Stomach (tissue), 9 donors: ENCODE results near the gene KPNB1. TPM values are rescaled to one million over a fixed set of nuclear protein-coding genes. Genes with fewer than 3 reads are reported as not detected.
A peak's percentile ranks its signal among the peaks of the same experiment; 100 is the strongest.

ENCODE experiments used
- DNase-seq, 2 donors: peaks; one replicate each; pipeline versions ENCODE4 v3.0.0 to v3.0.0-alpha.2; 2013 to 2019
- H3K27ac ChIP-seq, 5 donors: fragments of 200-600 bp in 4 of 5; sonication (generic) in 4 of 5; one replicate each; pipeline ENCODE4 v1.5.1; 2013 to 2019; ENCODE audit warnings: mild to moderate bottlenecking in 1 of 5, moderate library complexity in 1 of 5
- H3K27me3 ChIP-seq, 3 donors: fragments of 200-600 bp; sonication (generic); one replicate each; pipeline ENCODE4 v1.5.1; 2017 to 2019; ENCODE audit warnings: mixed run types in 1 of 3
- H3K36me3 ChIP-seq, 4 donors: fragments of 200-600 bp; sonication (generic); 1 replicate in 3 of 4; 2 replicates in 1 of 4; pipeline ENCODE4 v1.5.1; 2016 to 2019
- H3K4me1 ChIP-seq, 4 donors: fragments of 200-600 bp; sonication (generic); one replicate each; pipeline ENCODE4 v1.5.1; 2016 to 2019
- H3K4me3 ChIP-seq, 4 donors: fragments of 200-600 bp; sonication (generic) in 3 of 4; one replicate each; pipeline ENCODE4 v1.5.1; 2016 to 2019; ENCODE audit warnings: mild to moderate bottlenecking in 1 of 4
- H3K9me3 ChIP-seq, 4 donors: fragments of 200-600 bp; sonication (generic); one replicate each; pipeline ENCODE4 v1.5.1; 2016 to 2019
- EP300 ChIP-seq: sonication (generic); formaldehyde crosslinking; IDR thresholded peaks from one replicate; pipeline ENCODE4 v1.6.1; 2017; ENCODE audit warnings: antibody characterized with exemption
- POLR2A ChIP-seq, 4 donors: fragments of 450-650 bp; IDR thresholded peaks; one replicate each; pipeline ENCODE4 v1.6.1; 2016; ENCODE audit warnings: antibody characterized with exemption in 4 of 4, control low read depth in 2 of 4, mild to moderate bottlenecking in 1 of 4, moderate library complexity in 1 of 4
- POLR2AphosphoS5 ChIP-seq, 3 donors: sonication (generic); formaldehyde crosslinking; IDR thresholded peaks; one replicate each; pipeline ENCODE4 v1.6.1; 2016; ENCODE audit warnings: antibody characterized with exemption in 3 of 3
- WGBS, 5 donors: extraction: QIAGEN DNeasy Blood & Tissue Kit in 3 of 5; methylation state at CpG; one replicate each; pipeline versions ENCODE4 v1.1.5 to v1.1.7; 2013 to 2018; 5-methylcytosine and 5-hydroxymethylcytosine counted together
- intact Hi-C: fragments of 100-400 bp; cut with DNase I; formaldehyde crosslinking; loops from one replicate; pipeline ENCODE4 v1.15.1; 2023; ENCODE audit warnings: low total_unique reads
- polyA plus RNA-seq, 3 donors: library from polyadenylated mRNA; stranded (reverse); fragments of 200-250 nt; gene quantifications; one replicate each; pipeline ENCODE4 v1.2.3, GENCODE V29; 2013
- total RNA-seq, 5 donors: library from RNA; depleted of rRNA; stranded (reverse); fragments of >200 nt; gene quantifications; one replicate each; pipeline versions ENCODE4 v1.1.0 to v1.2.3, GENCODE V29; 2014 to 2016
- TF ChIP-seq, protein P1 (sequence below), 7 experiments: fragments of 450-650 bp in 4 of 7; fragments of 200-600 bp in 3 of 7; sonication (generic) in 3 of 7; IDR thresholded peaks; one replicate each; pipeline ENCODE4 v1.5.1; 2016 to 2019; ENCODE audit warnings: antibody characterized with exemption in 7 of 7, control low read depth in 2 of 7, mild to moderate bottlenecking in 1 of 7
- donor health status: healthy with polysubstance abuse.
- donor health status: Bipolar disorder and iron deficiency.
- donor health status: healthy.

Gene KPNB1
- total and polyA plus RNA-seq, 8 donors = 32.5 to 669 (median 155) TPM

- 76 to 89% (median 85%) methylated on average over 4 of the region's 4 CpGs for WGBS, 5 donors
- H3K36me3 ChIP-seq = peaks cover 21 to 54% (median 46%) of the 10 kb centered on the region in 4 donors
- no peak overlapping the region for H3K4me3 ChIP-seq
- no peaks in the 10 kb centered on the region for H3K27me3 ChIP-seq
- H3K4me1 ChIP-seq = peaks cover 0 to 26% (median 17%) of the 10 kb centered on the region in 4 donors
- H3K27ac ChIP-seq = peak overlapping the region in 3 of 5 donors; percentile 26 to 65 (median 52)
- TF ChIP-seq, protein P1, sequence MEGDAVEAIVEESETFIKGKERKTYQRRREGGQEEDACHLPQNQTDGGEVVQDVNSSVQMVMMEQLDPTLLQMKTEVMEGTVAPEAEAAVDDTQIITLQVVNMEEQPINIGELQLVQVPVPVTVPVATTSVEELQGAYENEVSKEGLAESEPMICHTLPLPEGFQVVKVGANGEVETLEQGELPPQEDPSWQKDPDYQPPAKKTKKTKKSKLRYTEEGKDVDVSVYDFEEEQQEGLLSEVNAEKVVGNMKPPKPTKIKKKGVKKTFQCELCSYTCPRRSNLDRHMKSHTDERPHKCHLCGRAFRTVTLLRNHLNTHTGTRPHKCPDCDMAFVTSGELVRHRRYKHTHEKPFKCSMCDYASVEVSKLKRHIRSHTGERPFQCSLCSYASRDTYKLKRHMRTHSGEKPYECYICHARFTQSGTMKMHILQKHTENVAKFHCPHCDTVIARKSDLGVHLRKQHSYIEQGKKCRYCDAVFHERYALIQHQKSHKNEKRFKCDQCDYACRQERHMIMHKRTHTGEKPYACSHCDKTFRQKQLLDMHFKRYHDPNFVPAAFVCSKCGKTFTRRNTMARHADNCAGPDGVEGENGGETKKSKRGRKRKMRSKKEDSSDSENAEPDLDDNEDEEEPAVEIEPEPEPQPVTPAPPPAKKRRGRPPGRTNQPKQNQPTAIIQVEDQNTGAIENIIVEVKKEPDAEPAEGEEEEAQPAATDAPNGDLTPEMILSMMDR (IDR thresholded peaks at IDR 0.05) = no peak
- TF ChIP-seq EP300 (no peak), POLR2A (IDR thresholded peaks at IDR 0.05) (no peak), POLR2AphosphoS5 (IDR thresholded peaks at IDR 0.05) (no peak)
- H3K9me3 ChIP-seq = no peaks in the 10 kb centered on the region
- no peak for DNase-seq
- intact Hi-C loops = no loop called here
Observed at GRCh38 chr17:47685556-47686275, 36.0 kb downstream of the KPNB1 start.

- WGBS, 5 donors = 70 to 88% (median 78%) methylated on average over 1 of the region's 1 CpG
- intact Hi-C loops = no loop called here
- peak overlapping the region in 3 of 5 donors; percentile 26 to 65 (median 52) for H3K27ac ChIP-seq
Observed at GRCh38 chr17:47686276-47686635, 36.5 kb downstream of the KPNB1 start.

DNA sequence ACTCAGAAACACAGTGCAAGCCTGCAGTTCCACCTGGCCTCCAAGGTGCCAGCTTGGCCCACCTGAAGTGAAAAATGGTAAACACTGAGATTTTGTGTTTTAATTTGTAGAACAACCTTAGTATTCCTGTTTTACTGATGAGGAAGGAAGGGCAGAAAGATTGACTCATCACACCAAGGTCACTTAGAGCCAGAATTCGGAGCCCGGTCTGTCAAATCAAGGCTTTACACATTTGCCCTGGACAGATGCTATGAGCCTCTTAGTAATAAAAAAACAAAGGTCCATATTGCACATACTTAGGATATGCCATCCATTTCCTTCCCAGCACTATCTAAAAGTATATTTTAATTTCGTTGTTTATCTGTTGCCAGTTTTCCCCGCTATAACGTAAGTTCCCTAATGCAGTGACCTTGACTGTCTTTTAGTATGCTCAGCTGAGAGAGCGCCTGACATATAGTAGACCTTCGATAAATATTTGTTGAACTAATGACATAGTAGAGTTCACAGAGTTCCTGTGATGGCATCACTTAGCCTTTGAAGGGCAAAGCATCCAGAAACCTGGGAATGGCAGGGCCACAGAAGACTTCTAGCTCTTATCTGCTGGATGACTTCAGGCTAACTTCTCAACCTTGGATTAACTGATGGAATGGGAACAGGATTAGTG lies 37.1 kb downstream of the KPNB1 start:
- DNase-seq = no peak
- H3K9me3 ChIP-seq = no peaks in the 10 kb centered on the region
- intact Hi-C loops = no loop called here
- H3K4me3 ChIP-seq = no peak overlapping the region
- no peaks in the 10 kb centered on the region for H3K27me3 ChIP-seq
- H3K36me3 ChIP-seq = peaks cover 10 to 44% (median 35%) of the 10 kb centered on the region in 4 donors
- peak overlapping the region in 3 of 5 donors; percentile 26 to 65 (median 52) for H3K27ac ChIP-seq
- TF ChIP-seq, protein P1 (IDR thresholded peaks at IDR 0.05) = no peak
- TF ChIP-seq EP300 = no peak
- TF ChIP-seq POLR2AphosphoS5 (IDR thresholded peaks at IDR 0.05) = no peak
- TF ChIP-seq POLR2A (IDR thresholded peaks at IDR 0.05) = no peak
- H3K4me1 ChIP-seq = peaks cover 0 to 29% (median 17%) of the 10 kb centered on the region in 4 donors
- WGBS, 5 donors = 71 to 78% (median 76%) methylated on average over 7 of the region's 7 CpGs

More at GRCh38 chr17:47686276-47686635, 36.5 kb downstream of the KPNB1 start:
- Histone ChIP-seq H3K36me3 (peaks cover 16 to 49% (median 41%) of the 10 kb centered on the region in 4 donors), H3K9me3 (no peaks in the 10 kb centered on the region), H3K4me1 (peaks cover 0 to 25% (median 17%) of the 10 kb centered on the region in 4 donors), H3K27me3 (no peaks in the 10 kb centered on the region), H3K4me3 (no peak overlapping the region)
- DNase-seq = no peak
- TF ChIP-seq, protein P1 (IDR thresholded peaks at IDR 0.05) = no peak
- TF ChIP-seq POLR2A (IDR thresholded peaks at IDR 0.05) (no peak), EP300 (no peak), POLR2AphosphoS5 (IDR thresholded peaks at IDR 0.05) (no peak)

GRCh38 chr17:47687328-47687690 lies 37.6 kb downstream of the KPNB1 start:
- Histone ChIP-seq H3K27me3 (no peaks in the 10 kb centered on the region), H3K4me3 (no peak overlapping the region), H3K4me1 (peaks cover 0 to 34% (median 20%) of the 10 kb centered on the region in 4 donors), H3K36me3 (peaks cover 5 to 38% (median 30%) of the 10 kb centered on the region in 4 donors), H3K27ac (peak overlapping the region in 3 of 5 donors; percentile 26 to 65 (median 52)), H3K9me3 (no peaks in the 10 kb centered on the region)
- no peak for DNase-seq
- intact Hi-C loops = no loop called here
- TF ChIP-seq EP300 = no peak
- TF ChIP-seq, protein P1 (IDR thresholded peaks at IDR 0.05) = no peak
- no peak for TF ChIP-seq POLR2A (IDR thresholded peaks at IDR 0.05)
- no peak for TF ChIP-seq POLR2AphosphoS5 (IDR thresholded peaks at IDR 0.05)
